ENCODE data around the gene NKD1. TPM values are rescaled to one million over a fixed set of nuclear protein-coding genes. Genes with fewer than 3 reads are reported as not detected.
A peak's percentile ranks its signal among the peaks of the same experiment; 100 is the strongest.

NKD1 gene
- total RNA-seq, 1 donor from 2014 or later: under 0.01 TPM

DNA sequence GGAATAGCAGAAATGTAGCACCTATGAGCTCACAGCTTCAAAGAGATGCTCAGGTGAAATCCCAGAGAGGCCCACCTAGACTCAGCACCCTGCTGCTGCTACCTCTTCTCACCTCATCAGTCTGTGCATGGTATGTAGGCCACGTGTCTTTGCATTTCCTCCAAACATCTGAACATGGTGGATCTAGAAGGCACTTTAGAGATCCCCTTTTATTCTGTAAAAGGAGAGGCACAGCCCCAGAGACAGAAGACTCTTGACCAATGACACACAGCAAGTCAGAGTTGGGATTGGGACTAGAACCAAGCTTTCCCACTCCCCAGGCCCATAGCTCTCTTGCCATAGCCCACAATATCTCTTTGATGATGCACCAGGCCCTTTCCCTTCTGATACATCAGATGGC, 19.4 kb upstream of the NKD1 start:
- Histone ChIP-seq H3K36me3 (ENCODE audit: control insufficient read depth, insufficient read depth, low read length) (no peaks in the 10 kb centered on the region), H3K27me3 (ENCODE audit: control insufficient read depth, insufficient read depth, low read length) (no peaks in the 10 kb centered on the region), H3K4me3 (ENCODE audit: low read depth, low read length) (no peak overlapping the region)
- DNase-seq (ENCODE audit: low read depth): no peak
- no peak for FAIRE-seq
- TF ChIP-seq, protein P1, sequence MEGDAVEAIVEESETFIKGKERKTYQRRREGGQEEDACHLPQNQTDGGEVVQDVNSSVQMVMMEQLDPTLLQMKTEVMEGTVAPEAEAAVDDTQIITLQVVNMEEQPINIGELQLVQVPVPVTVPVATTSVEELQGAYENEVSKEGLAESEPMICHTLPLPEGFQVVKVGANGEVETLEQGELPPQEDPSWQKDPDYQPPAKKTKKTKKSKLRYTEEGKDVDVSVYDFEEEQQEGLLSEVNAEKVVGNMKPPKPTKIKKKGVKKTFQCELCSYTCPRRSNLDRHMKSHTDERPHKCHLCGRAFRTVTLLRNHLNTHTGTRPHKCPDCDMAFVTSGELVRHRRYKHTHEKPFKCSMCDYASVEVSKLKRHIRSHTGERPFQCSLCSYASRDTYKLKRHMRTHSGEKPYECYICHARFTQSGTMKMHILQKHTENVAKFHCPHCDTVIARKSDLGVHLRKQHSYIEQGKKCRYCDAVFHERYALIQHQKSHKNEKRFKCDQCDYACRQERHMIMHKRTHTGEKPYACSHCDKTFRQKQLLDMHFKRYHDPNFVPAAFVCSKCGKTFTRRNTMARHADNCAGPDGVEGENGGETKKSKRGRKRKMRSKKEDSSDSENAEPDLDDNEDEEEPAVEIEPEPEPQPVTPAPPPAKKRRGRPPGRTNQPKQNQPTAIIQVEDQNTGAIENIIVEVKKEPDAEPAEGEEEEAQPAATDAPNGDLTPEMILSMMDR (IDR thresholded peaks at IDR 0.05; ENCODE audit: insufficient read depth, low read length, severe bottlenecking): no peak

DNA sequence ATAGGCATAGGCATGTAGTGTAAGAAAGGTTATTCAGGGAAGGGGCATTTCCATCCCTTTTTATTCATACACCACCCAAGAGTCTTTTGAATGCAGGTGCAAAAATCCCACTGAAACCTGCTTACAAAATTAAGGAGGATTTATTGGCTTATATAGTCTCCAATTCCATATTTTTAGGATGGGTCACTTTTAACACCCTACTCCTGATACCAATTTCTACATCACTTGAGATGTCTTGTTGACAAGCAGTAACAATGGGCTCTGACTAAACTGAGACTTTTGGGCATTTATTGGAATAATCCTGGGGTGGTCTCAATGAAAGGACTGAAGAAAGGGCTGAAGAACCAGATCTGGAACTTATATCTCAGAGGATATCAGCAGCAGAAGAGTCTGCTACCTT, 18.9 kb upstream of the NKD1 start:
- Histone ChIP-seq H3K27me3 (ENCODE audit: control insufficient read depth, insufficient read depth, low read length) (no peaks in the 10 kb centered on the region), H3K4me3 (ENCODE audit: low read depth, low read length) (no peak overlapping the region), H3K36me3 (ENCODE audit: control insufficient read depth, insufficient read depth, low read length) (no peaks in the 10 kb centered on the region)
- FAIRE-seq: no peak
- TF ChIP-seq, protein P1 (IDR thresholded peaks at IDR 0.05; ENCODE audit: insufficient read depth, low read length, severe bottlenecking): no peak
- no peak for DNase-seq (ENCODE audit: low read depth)

DNA sequence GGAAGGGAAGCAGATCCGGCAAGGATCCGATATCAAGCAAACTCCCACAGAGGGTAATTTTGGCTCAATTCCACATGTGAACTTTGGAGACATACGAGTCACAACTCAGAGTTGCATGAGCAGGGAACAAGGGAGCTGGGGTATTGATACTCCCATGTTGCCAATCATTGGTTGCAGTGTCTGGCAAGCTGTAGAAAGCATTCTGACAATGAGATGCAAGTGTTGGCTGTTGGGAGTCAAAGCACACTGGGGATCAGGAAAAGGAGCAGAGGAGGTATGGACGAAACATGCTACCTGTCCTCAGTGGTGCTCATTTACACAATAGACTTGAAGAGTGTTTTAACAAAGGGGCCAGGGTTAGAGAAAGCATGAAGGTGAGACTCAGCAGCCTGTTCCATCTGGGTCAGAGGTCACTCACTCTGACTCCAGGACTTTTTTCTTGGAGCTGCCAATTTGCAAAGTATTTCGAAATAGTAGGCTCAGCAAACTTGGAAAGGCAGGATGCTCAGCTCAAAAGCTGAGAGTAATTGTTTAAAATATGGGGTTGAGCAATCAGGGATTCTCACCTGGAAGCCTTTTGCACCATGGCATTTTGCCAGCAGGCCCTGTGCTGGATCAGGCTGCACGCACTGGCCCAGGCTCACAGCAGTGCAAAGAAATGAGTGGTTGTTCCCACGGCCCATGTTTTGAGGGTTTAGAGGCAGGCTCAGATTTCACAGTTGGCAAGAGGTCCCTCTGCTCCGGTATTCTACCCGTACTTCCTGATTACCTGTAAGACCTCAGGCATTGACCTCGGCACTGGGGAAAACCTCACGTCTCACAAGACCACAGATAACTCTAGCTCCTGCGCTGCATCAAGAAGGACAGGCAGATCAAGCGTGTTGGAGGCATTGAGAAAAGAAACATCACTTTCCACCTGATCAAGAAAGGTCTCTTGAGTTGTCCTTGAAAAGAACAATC, 17.6 kb upstream of the NKD1 start:
- TF ChIP-seq, protein P1 (IDR thresholded peaks at IDR 0.05; ENCODE audit: insufficient read depth, low read length, severe bottlenecking): no peak
- no peaks in the 10 kb centered on the region for H3K27me3 ChIP-seq (ENCODE audit: control insufficient read depth, insufficient read depth, low read length)
- DNase-seq (ENCODE audit: low read depth): peak; percentile 91
- FAIRE-seq: peak; percentile 76
- no peaks in the 10 kb centered on the region for H3K36me3 ChIP-seq (ENCODE audit: control insufficient read depth, insufficient read depth, low read length)
- no peak overlapping the region for H3K4me3 ChIP-seq (ENCODE audit: low read depth, low read length)

DNA sequence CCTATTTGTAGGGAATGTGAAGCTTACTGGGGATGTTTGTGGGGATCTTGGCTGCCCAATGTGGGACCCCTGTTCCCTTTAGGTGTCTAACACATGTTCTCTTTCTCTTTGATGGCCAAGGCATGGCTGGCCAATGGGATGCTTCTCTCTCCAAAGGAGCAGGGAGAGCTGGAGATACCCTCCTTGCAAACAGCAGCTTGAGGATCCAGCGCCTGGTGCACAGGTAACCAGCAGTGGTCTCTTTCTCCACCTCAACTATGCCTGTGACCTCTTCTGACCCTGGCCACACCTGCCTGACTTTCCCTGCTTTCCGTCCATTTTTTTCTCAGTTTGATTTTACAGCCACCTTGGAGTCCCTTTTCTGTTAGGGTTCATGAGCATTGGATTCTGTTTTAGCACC, 16.8 kb upstream of the NKD1 start:
- FAIRE-seq: no peak
- no peak for DNase-seq (ENCODE audit: low read depth)

DNA sequence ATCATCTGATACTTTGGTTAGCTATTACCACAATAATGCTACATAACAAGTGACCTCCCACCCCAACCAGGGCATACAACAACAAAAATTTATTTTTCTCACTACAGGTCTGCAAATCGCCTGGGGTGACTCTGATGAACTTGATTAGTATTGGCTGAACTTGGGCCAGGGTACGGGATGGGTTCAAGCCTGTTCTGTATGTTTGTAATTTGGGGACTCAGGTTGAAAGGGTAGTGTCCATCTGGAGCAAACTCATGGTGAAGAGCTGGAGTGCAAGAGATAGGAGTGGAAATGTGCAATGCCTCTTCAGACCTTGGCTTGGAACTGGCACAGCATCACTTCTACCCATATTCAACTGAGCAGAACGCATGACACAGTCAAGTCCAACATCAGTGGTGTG, 16.3 kb upstream of the NKD1 start:
- TF ChIP-seq, protein P1 (IDR thresholded peaks at IDR 0.05; ENCODE audit: insufficient read depth, low read length, severe bottlenecking): no peak
- FAIRE-seq (no peak), DNase-seq (ENCODE audit: low read depth) (no peak)
- H3K27me3 ChIP-seq (ENCODE audit: control insufficient read depth, insufficient read depth, low read length): no peaks in the 10 kb centered on the region
- no peaks in the 10 kb centered on the region for H3K36me3 ChIP-seq (ENCODE audit: control insufficient read depth, insufficient read depth, low read length)
- no peak overlapping the region for H3K4me3 ChIP-seq (ENCODE audit: low read depth, low read length)

More for the DNA sequence above, 16.8 kb upstream of the NKD1 start:
- TF ChIP-seq, protein P1 (IDR thresholded peaks at IDR 0.05; ENCODE audit: insufficient read depth, low read length, severe bottlenecking): no peak
- Histone ChIP-seq H3K36me3 (ENCODE audit: control insufficient read depth, insufficient read depth, low read length) (no peaks in the 10 kb centered on the region), H3K4me3 (ENCODE audit: low read depth, low read length) (no peak overlapping the region), H3K27me3 (ENCODE audit: control insufficient read depth, insufficient read depth, low read length) (no peaks in the 10 kb centered on the region)

Measured in bronchial epithelial cell (primary cell).